Smooth muscle cell of the coronary artery (primary cell): ENCODE measurements around the gene PTCH1. TPM values are rescaled to one million over a fixed set of nuclear protein-coding genes. Genes with fewer than 3 reads are reported as not detected.

ENCODE experiments used
- total RNA-seq: library from RNA; depleted of rRNA; stranded (reverse); fragments of >200 nt; gene quantifications from 2 replicates; pipeline ENCODE4 v1.2.3, GENCODE V29; 2014; ENCODE audit warnings: low replicate concordance

The PTCH1 gene
- 1.7 and 6.7 TPM in 2 replicates for total RNA-seq

GRCh38 chr9:95516734-95517558, at the start of gene PTCH1:
PTCH1 (minus strand) TSS chr9:95516971.

Other genes starting within 250 kb of the PTCH1 start
- gene FANCC, start 199.3 kb downstream of the PTCH1 start, total RNA-seq, result 3.3 and 3.7 TPM in 2 replicates